ENCODE results near the gene AGBL3. TPM values are rescaled to one million over a fixed set of nuclear protein-coding genes. Genes with fewer than 3 reads are reported as not detected.
"Not testable (repeated sequence)": the region's sequence is repeated elsewhere in the genome, so short reads cannot be mapped to it uniquely, and the experiment has no call there.

AGBL3 gene
- total and polyA plus RNA-seq, 2 of the 8 experiments (the other 6 are each of a cell fraction or from before 2014, with no cell fraction given): 1.1 to 1.9 TPM

DNA sequence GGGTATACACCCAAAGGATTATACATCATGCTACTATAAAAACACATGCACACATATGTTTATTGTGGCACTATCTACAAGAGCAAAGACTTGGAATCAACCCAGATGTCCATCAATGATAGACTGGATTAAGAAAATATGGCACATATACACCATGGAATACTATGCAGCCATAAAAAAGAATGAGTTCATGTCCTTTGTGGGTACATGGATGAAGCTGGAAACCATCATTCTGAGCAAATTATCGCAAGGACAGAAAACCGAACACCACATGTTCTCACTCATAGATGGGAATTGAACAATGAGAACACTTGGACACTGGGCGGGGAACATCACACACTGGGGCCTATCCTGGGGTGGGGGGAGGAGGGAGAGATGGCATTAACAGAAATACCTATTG, 4.7 kb upstream of the AGBL3 start:
- H3K14ac ChIP-seq (ENCODE audit: insufficient read length); POLR2A ChIA-PET (ENCODE audit: partially characterized antibody); H3K23me2 ChIP-seq (ENCODE audit: low read depth, low read length); H2BK15ac ChIP-seq (ENCODE audit: low read length); H3K4me1 ChIP-seq (replicated peaks in 1 of 4; ENCODE audit: control insufficient read depth in 3 of 4, insufficient read depth in 4 of 4, low read length in 3 of 4); H2BK120ac ChIP-seq (replicated peaks; ENCODE audit: low read depth, low read length); H3K4me3 ChIP-seq (ENCODE audit: extremely low read depth in 1 of 4, insufficient read depth in 2 of 4, low read depth in 3 of 4, low read length in 4 of 4); DNase-seq (ENCODE audit: low read depth in 1 of 2, low spot score in 2 of 2); H3K79me2 ChIP-seq (ENCODE audit: control insufficient read depth in 1 of 2, insufficient read depth in 2 of 2, low read length in 2 of 2); H2AK5ac ChIP-seq (ENCODE audit: low read depth, low read length); H3K4me2 ChIP-seq (ENCODE audit: insufficient read depth in 1 of 2, low read depth in 2 of 2, low read length in 2 of 2); H3K36me3 ChIP-seq (ENCODE audit: control insufficient read depth in 2 of 4, insufficient read depth in 4 of 4, low read length in 3 of 4); H3K4ac ChIP-seq (replicated peaks; ENCODE audit: insufficient read length, low read depth, low read length); H4K91ac ChIP-seq (replicated peaks; ENCODE audit: insufficient read length, low read length); H3K79me1 ChIP-seq (ENCODE audit: low read depth, low read length); H2AFZ ChIP-seq (ENCODE audit: low read length); H2BK20ac ChIP-seq (ENCODE audit: low read length); H3K9me3 ChIP-seq (ENCODE audit: insufficient read depth in 2 of 2, low read depth in 1 of 2, low read length in 1 of 2); H3K27me3 ChIP-seq (replicated peaks in 1 of 4; ENCODE audit: control insufficient read depth in 3 of 4, extremely low read depth in 1 of 4, insufficient read depth in 3 of 4, low read length in 3 of 4); H3K9ac ChIP-seq (replicated peaks in 1 of 4; ENCODE audit: extremely low read depth in 1 of 4, low read depth in 3 of 4, low read length in 3 of 4); H2BK12ac ChIP-seq (ENCODE audit: low read depth, low read length); H4K8ac ChIP-seq (ENCODE audit: extremely low read depth, insufficient read depth, low read length); H3K18ac ChIP-seq (ENCODE audit: extremely low read depth, low read length); H3K56ac ChIP-seq (replicated peaks; ENCODE audit: insufficient read length, low read depth, low read length); H3K27ac ChIP-seq (ENCODE audit: low read depth, low read length); H4K20me1 ChIP-seq (replicated peaks in 1 of 2; ENCODE audit: control insufficient read depth in 1 of 2, insufficient read depth in 2 of 2, low read length in 2 of 2); H4K5ac ChIP-seq (ENCODE audit: insufficient read length, low read depth, low read length); H2BK5ac ChIP-seq (ENCODE audit: low read depth, low read length); H3K23ac ChIP-seq (ENCODE audit: insufficient read length); FAIRE-seq: not testable (repeated sequence)
- CTCF ChIA-PET (ENCODE audit: partially characterized antibody): interaction anchor here (1.2 kb wide), 1 partner anchor 9 kb away, joined by 3 read pairs; no protein-coding TSS in a partner anchor
- WGBS, 2 experiments (ENCODE audit: extremely low coverage in 1 of 2, insufficient coverage in 1 of 2, insufficient read length in 1 of 2, insufficient replicate concordance in 2 of 2, low coverage in 1 of 2, low lambda C conversion rate in 2 of 2, missing lambda C conversion rate in 1 of 2): 98% methylated on average over 3 of the region's 3 CpGs; no CpG with 5 or more reads in 1 of the 2 experiments

Measured in H1 (cell line).